ENCODE results near the gene WDR91.

WDR91 gene

DNA sequence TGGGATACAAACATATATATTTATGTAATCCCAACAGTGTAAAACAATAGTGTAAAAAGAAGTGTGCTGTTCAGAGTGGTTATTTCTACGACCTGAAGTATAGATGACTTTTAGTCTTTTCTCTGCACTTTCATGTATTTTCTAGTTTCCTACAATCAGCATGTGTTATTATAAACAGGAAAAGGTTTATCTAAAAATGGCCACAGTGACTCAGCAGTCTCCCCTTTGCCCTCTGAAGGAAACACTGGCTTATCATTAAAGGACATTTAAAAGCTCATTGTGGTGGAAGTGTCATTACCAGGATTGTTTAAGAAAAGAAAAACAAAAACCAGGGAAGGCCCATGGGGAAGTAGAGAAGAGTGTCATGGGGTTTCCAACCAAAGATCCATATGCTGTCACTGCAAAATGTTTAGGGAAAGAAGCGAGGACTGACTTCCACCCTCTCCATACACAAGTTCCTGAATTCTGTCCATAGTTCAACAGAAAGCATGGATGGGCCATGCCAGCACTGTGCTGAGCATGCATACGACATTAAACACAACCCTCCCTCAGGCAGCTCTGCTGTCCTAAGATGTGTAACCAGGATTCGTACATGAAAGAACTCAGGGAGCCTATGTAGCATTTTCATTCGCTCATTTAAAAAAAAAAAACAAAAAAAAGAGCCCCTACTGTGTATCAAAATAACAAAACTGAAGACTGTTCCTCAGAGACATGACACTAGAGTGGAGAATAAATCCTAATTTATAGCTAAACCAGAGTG, 51.0 kb downstream of the WDR91 start:
- DNase-seq: peak; percentile 33

DNA sequence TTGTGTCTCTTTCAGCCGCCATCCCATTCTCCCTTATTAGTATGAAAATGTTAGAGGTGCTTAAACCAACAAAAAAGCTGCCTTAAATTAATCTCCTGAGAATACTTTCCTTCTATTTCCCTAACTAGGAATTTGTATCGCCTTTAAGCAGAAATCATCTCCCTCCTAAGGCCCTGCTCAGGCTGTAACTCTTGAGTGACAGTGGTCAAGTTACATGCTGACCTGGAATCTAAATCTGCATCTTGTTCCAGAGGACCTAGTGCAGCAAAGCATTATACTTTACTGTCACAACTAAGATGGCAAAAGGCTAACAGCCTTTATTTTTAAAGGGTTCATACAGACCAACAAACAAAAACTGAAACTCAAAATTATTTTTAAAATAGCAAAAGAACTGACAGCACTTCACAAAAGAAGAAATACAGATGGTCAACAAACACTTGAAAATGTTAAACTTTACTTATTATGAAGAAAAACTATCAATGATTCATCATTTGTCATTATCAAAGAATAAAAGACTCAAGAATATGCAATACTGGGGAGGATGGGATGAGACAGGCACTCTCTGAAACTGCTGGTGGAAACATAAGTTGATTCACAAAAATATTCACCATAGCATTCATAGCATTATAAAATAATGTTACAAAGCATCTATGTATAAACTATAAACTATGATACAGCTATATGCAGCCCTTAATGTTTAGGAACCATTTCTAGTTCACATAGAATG, 51.8 kb downstream of the WDR91 start:
- no peak for DNase-seq

DNA sequence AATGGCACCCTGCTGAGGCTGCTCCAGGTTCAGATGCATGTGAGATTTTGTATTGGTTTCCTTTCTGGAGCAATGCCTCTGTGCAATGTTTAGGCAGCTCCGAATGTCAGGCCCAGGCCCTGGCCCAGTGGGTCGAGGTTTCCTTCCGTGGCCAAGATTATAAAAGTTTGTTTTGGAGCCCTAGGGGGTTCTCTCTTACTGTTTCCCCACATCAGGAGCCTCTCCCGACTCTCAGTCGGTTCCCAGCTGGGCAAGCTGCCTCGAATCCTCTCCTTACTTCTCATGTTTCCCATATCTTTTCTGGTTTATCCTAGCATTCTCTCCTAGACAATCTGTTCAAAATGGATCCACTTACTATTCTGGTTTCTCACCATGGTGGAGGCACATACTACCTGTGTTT, 52.5 kb downstream of the WDR91 start:
- no peak for DNase-seq

DNA sequence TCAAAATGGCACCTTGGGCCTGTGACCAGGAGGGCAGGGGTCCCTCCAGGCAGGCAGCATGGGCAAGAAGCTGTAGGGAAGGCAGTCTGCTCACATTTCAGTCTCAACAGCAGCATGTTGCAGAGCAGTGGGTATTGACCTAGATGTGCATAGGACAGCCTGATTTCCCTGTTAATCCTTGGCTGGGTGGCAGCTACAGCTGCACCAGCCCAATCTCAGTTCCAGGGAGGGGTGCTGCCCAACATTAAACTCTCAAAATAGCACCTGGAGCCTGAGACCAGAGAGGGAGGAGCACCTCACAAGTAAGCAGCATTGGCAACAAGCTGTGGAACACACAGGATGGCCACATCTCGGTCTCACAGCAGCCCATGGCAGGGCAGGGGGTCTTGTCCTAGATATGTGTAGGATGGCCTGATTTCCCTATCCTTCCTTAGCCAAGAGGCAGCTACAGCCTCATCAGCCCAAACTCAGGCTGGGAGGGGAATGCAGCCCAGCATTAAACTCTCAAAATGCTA, 53.1 kb downstream of the WDR91 start:
- no peak for DNase-seq

DNA sequence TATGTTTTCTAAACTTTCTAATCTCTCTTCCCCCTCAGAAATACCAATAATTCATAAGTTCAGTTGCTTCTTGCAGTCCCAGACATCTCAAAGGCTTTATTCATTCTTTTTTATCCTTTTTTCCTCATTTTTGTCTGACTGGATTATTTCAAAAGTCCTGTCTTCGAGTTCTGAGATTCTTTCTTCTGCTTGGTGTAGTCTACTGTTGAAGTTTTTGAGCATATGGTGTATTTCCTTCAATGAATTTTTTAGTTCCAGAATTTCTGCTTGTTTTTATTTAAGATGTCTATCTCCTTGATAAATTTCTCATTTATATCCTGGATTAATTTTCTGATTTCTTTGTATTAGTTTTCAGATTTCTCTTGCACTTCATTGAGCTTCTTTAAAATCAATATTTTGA, 55.0 kb downstream of the WDR91 start:
- no peak for DNase-seq

DNA sequence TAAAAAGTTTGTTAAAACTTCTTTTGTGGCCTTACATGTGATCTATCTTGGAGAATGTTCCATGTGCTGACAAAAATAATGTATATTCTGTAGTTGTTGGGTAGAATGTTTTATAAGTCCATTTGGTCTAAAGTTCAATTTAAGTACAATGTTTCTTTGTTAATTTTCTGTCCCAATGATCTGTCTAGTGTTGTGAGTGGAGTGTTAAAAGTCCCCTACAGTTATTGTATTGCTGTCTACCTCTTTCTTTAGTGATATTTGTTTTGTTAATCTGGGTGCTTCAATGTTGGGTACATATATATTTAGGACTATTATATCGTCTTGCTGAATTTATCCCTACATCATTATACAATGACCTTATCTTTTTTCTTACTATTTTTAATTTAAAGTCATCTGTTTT, 56.6 kb downstream of the WDR91 start:
- DNase-seq: no peak

DNA sequence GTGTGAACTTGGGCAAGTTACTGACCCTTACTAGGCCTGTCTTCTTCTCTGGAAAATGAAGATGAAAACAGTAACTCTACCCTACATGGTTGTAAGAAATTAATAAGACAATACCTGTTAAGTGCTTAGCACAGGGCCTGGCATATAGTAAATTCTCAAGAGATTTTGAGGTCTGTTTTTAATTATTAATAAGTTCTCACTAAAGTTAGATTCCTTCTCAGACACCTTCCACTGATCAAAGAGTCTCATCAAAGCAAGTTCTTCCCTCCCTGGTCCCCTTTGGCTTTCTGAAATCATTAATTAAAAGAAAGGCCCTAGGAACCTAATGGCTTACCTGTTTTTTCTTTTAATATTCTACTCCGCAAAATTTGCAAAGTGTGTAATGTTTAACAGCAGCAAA, 58.9 kb downstream of the WDR91 start:
- DNase-seq: no peak

DNA sequence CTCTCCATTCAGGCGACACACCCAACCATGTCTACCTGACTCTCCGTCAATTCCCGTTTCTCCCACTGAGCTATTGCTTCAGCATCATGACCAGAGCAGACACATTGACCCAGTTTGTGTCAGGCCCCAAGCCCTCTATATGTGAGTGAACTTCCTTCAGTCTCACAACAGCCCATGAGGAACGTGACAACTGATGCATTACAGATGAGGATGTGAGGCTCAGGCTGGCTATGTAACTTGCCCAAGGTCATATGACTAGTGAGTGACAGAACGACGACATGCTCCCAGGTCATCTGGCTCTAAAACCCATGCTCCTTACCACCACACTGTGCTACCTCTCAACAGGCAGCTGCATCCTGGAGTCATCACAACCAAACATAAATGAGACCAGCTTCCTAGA, 59.8 kb downstream of the WDR91 start:
- DNase-seq: no peak

DNA sequence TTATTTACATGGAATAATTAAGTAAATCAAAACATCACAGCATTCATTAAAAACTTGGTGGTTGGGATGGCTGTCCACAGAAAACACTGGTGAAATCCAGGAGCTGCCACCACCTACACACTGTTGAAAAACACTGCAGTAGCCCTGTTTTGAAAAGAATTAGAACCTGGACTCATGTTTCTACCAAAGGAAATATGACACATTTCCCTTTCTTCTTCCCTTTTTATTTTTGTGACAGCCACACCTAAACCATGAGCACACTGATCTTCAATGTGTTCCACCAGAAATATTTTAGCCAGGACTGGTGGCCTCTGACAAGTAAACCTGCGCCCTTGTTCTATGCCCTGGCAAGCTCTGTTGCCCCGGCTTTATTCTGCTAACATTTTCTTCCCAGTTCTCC, 60.2 kb downstream of the WDR91 start:
- no peak for DNase-seq

DNA sequence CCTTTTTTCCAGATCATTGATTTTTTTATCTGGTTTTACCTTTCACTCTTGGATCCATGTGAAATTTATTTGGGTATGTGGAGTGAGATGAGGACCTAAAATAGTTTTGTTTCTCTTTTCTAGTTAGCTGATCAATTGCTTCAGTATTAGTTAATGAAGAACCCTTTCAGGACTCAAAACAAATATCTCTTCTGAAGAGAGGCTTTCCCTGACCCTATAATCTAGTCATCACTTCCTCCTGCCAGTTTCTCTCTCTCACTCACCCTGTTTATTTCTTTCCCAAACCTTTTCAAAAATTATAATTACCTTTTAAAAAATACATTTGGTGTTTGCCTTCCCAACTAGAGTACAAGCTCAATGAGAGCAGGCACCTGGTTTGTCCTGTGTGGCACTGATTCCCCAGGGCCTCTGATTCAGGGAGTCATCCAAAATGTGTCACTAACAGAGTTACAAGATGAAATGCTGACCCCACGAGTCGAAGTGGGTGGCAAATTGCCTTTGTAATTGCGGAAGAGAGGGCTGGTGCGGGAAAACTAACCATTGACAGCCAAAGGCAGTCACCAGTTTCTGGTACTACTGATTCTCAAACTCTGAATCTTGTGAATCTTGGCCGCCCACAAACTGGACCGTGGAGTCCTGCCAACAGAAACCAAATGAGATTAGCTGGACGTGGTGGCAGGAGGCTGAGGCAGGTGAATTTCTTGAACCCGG, 61.1 kb downstream of the WDR91 start:
- DNase-seq: no peak

DNA sequence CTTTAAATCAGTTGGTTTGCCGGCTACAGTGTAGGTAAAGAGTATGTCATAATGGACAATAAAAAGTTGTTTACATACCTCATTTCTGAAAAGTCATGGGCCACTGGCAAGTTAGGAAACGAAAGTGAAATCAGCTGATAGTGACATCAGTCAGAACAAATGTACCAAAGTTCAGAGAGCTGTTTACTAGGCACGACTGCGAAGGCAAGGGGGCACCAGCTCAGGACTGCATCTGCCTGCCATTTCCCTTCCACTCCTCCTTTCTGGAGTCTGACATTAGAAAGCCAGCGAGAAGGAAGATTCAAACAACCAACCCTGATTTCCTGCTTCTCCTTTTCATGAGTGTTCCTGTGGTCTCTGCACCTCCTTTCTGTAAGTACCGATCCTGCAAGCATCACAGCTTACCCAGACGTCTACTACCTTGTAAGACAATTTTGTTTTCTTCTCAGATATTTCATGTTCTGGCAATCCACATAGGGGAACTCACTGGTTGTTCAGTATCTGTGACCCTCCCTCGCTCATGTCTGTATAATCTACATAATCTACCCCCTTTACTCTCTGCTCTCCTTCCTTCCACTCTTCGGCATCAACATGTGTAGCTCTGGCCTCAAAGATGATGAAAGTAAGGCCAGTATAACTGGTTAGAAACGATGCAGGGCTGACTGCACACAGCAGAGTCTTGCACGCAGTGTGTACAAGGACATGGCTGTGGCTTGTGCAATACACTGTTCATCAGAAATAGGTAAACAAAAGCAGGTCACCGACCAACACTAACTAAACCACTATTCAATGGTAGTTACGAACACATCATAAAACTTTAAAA, 63.2 kb downstream of the WDR91 start, which contains the start of gene TMEM140:
TMEM140 (plus strand) TSS at position 174 of the 823 bp plus-strand sequence. CDS start 16,370 bp downstream, outside the sequence.
- no peak for DNase-seq

DNA sequence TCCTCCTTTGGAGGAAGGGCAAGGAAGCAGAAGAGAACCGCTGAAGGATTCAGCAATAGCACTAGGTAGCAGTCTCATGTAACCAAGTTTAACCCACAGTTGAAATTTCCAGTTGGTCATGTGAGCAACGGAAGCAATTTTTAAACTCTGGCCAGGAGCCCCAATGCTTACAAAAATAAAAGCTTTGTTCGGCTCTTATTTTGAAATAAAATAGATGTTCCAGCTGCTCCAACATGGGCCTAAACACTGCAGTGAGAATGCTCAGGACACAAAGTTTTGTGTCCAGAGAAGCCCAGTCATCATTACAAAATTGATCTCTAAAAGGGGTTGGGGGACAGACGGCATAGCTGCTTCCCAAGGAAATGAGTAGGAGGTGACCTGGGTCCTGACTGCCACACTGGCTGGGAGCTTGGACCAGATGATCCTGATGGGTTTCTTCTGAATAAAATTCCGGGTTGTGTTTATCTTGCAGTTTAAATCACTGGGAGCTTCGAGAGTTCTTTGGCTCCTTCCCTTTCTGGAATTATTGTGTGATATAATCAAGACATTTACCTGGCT, 63.9 kb downstream of the WDR91 start:
- no peak for DNase-seq

DNA sequence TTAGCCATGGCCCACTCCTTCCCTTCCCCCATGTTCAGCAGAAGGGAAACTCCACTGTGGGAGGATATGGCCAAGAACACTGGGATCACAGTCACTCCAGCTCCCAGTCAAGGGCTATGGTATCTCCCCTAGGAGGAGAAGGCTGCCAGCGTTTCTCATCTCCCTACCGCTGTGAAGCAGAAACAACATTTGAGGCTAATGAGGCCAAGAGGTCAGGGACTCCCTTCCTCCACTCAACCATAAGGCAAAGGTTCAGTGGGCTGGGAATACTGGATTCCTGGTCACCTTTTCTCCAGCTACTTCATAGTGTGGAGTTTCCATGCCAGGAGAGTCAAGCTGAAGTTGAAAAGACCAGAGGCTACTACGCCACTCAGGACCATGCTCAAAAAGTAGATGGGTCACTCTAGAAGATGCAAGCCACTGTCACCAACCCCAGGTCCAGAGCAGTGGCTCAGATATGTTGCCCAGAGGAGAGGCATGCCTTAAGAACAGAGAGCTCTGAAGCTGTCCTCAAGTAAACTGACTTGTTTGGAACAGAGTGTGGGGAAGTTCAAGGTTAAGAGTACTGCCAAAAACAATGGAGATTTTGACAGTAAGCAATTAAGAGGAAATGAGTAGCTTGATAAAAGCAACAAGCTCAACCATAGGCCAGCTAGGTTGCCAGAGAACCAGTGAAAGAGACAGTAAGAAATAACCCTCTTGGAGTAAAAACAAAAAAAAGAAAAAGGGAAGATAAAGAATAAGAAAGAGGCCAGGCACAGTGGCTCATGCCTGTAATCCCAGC, 67.2 kb downstream of the WDR91 start:
- DNase-seq: no peak

All from fibroblast of skin of back (primary cell).